Measurements from ENCODE around the gene TMEM128. TPM values are rescaled to one million over a fixed set of nuclear protein-coding genes. Genes with fewer than 3 reads are reported as not detected.
"Not testable (repeated sequence)": the region's sequence is repeated elsewhere in the genome, so short reads cannot be mapped to it uniquely, and the experiment has no call there.

TMEM128 gene
- total and polyA plus RNA-seq, 7 donors: 11.1 to 33.0 (median 22.1) TPM

DNA sequence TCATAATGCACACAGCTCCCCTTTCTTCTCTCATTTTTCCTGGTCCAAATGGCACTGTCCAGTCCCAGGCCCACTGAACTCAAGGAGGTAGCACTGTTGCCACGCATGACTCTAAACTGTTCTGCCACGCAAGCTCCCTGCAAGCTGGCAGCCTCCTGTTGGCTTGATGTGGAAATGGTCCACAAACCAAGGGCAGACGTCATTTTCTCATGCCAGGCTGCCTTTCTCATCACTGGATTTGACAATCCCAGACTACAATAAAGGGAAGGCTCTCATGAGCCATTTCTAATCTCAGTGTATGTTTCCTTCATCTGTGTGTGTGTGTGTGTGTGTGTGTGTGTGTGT, 43.6 kb downstream of the TMEM128 start:
- Histone ChIP-seq H3K27me3 (peaks cover 0 to 8% (median 0%) of the 10 kb centered on the region in 3 donors), H3K4me3 (no peak overlapping the region), H3K9me3 (no peaks in the 10 kb centered on the region), H3K27ac (no peak overlapping the region), H3K36me3 (no peaks in the 10 kb centered on the region), H3K4me1 (no peaks in the 10 kb centered on the region)
- 83 to 85% methylated on average over 3 of the region's 3 CpGs for WGBS, 2 donors
- intact Hi-C loops (cut with DNase I): no loop called here
- DNase-seq: no peak
- TF ChIP-seq EP300 (IDR thresholded peaks at IDR 0.05) (no peak), CTCF (IDR thresholded peaks at IDR 0.05) (no peak), POLR2A (IDR thresholded peaks at IDR 0.05) (no peak), POLR2AphosphoS5 (IDR thresholded peaks at IDR 0.05) (no peak)

DNA sequence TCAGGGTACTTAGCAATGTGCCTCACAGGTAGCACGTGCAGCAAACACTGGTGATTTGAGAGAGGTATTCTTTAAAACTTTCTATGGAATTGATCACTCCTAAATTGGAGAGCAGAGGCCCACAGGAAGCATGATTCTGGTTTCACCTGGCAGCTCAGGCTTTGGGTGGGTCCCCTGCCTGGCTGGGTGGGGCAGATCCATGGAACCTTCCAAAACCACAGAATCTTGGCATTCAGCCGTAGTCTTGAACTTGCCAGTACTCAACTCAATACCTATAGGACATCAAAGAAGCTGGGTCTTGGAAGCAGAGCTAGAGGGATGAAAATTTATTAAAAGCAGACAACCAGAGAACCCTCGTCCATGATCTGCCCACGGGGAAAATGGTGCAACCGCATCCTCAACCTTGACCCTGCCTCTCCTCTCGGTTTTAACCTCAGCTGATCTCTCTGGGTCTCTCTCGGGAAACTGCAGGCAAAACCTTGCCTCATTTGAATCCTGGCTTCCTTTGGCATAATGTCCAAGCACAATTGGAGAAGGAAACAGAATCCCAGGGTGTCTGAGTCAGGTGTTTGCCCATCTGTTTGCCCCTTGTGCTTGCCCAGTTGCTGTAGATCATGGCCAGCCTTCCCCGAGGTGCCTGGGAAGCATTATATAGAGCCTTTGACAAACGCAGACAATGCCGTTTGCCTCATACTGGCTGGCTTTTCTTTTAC, 44.2 kb downstream of the TMEM128 start:
- no peak overlapping the region for H3K4me3 ChIP-seq
- H3K36me3 ChIP-seq: no peaks in the 10 kb centered on the region
- H3K9me3 ChIP-seq: no peaks in the 10 kb centered on the region
- no peaks in the 10 kb centered on the region for H3K4me1 ChIP-seq
- H3K27me3 ChIP-seq: peaks cover 0 to 8% (median 0%) of the 10 kb centered on the region in 3 donors
- TF ChIP-seq EP300 (IDR thresholded peaks at IDR 0.05) (no peak), POLR2AphosphoS5 (IDR thresholded peaks at IDR 0.05) (no peak), POLR2A (IDR thresholded peaks at IDR 0.05) (no peak), CTCF (IDR thresholded peaks at IDR 0.05) (no peak)
- DNase-seq: no peak
- WGBS, 2 donors: 84 to 89% methylated on average over 10 of the region's 10 CpGs
- H3K27ac ChIP-seq: no peak overlapping the region
- intact Hi-C loops (cut with DNase I): no loop called here

DNA sequence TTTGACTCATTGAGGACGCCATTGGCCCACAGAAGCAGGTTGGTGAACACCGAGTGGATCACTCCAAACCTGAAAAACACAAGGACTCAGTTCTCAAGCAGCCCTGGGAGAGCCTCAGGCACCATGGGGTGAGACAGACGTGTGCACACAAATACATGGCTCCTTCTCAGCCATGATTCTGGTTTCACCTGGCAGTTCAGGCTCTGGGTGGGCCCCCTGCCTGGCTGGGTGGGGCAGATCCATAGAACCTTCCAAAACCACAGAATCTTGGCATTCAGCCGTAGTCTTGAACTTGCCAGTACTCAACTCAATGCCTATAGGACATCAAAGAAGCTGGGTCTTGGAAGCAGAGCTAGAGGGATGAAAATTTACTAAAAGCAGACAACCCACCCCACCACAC, 45.5 kb downstream of the TMEM128 start:
- WGBS, 2 donors: 79 to 87% methylated on average over 4 of the region's 4 CpGs
- Histone ChIP-seq H3K36me3 (no peaks in the 10 kb centered on the region), H3K4me1 (no peaks in the 10 kb centered on the region), H3K4me3 (no peak overlapping the region), H3K9me3 (no peaks in the 10 kb centered on the region), H3K27me3 (peaks cover 0 to 8% (median 0%) of the 10 kb centered on the region in 3 donors), H3K27ac (no peak overlapping the region)
- no peak for DNase-seq
- intact Hi-C loops (cut with DNase I): no loop called here
- TF ChIP-seq CTCF (IDR thresholded peaks at IDR 0.05) (no peak), EP300 (IDR thresholded peaks at IDR 0.05) (no peak), POLR2AphosphoS5 (IDR thresholded peaks at IDR 0.05) (no peak), POLR2A (IDR thresholded peaks at IDR 0.05) (no peak)

DNA sequence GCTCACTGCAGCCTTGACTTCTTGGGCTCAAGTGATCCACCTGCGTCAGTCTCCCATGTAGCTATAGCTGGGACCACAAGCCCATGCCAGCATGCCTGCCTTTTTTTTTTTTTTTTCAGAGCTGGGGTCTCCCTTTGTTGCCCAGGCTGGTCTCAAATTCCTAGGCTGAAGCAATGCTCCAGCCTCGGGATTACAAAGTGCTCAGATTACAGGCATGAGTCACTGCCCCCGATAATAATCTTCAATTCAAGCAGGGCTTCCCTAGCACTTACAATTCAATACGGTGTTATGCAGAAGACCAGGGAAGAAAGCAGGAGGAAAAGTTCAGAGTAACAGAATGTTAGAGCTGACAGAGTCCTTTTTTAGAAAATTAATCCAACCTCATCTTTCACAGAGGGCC, 47.4 kb downstream of the TMEM128 start:
- Histone ChIP-seq H3K9me3 (no peaks in the 10 kb centered on the region), H3K4me1 (no peaks in the 10 kb centered on the region), H3K27me3 (peaks cover 0 to 8% (median 0%) of the 10 kb centered on the region in 3 donors), H3K36me3 (no peaks in the 10 kb centered on the region), H3K27ac (no peak overlapping the region), H3K4me3 (no peak overlapping the region)
- no peak for DNase-seq
- intact Hi-C loops (cut with DNase I): no loop called here
- WGBS, 2 donors: 69 to 71% methylated on average over 4 of the region's 4 CpGs
- TF ChIP-seq POLR2AphosphoS5 (IDR thresholded peaks at IDR 0.05) (no peak), CTCF (IDR thresholded peaks at IDR 0.05) (no peak), POLR2A (IDR thresholded peaks at IDR 0.05) (no peak), EP300 (IDR thresholded peaks at IDR 0.05) (no peak)

GRCh38 chr4:4195354-4195753, 52.7 kb downstream of the TMEM128 start:
- no peak for TF ChIP-seq POLR2AphosphoS5 (IDR thresholded peaks at IDR 0.05)
- TF ChIP-seq POLR2A (IDR thresholded peaks at IDR 0.05): no peak
- no peak for TF ChIP-seq CTCF (IDR thresholded peaks at IDR 0.05)
- TF ChIP-seq EP300 (IDR thresholded peaks at IDR 0.05): no peak
- H3K4me3 ChIP-seq: no peak overlapping the region
- H3K4me1 ChIP-seq: no peaks in the 10 kb centered on the region
- no peak overlapping the region for H3K27ac ChIP-seq
- no peak for DNase-seq
- H3K36me3 ChIP-seq: no peaks in the 10 kb centered on the region
- intact Hi-C loops (cut with DNase I): no loop called here
- WGBS, 2 donors: 91 to 93% methylated on average over 3 of the region's 3 CpGs
- no peaks in the 10 kb centered on the region for H3K9me3 ChIP-seq
- H3K27me3 ChIP-seq: no peaks in the 10 kb centered on the region

DNA sequence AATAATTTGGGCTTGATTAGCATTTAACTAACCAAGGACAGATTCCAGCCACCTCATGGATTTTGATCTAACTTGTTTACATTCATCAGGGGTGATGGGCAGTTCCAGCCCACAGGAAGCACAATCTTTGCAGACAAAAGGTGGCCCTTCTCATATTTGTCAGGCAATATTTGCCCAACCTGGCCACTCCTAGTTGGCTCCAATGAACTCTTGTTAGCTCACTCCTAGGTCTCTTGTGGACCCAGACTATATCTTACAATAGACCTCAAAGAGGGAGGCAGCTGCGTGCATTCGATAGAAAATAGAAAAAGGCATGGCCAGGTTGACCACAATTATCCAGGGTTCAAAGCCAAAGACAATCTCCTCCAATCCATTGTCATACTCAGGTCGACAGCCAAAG, 59.5 kb downstream of the TMEM128 start:
- H3K27ac ChIP-seq; DNase-seq; intact Hi-C loops (cut with DNase I); H3K4me3 ChIP-seq; H3K36me3 ChIP-seq; H3K9me3 ChIP-seq; H3K4me1 ChIP-seq; H3K27me3 ChIP-seq: not testable (repeated sequence)
- WGBS, 2 donors: 54 to 73% methylated on average over 3 of the region's 3 CpGs
